GM23248 (cell line): Measurements from ENCODE around the gene EFR3B.

Source experiments
- EZH2 ChIP-seq: fragments of 200-600 bp; sonication (generic); IDR thresholded peaks from 2 replicates; pipeline ENCODE4 v1.6.1; 2018; ENCODE audit warnings: antibody characterized with exemption, mild to moderate bottlenecking; ENCODE audit not compliant: insufficient read depth, poor library complexity, severe bottlenecking
- EZH2phosphoT487 ChIP-seq: fragments of 200-600 bp; sonication (generic); IDR thresholded peaks from 2 replicates; pipeline ENCODE4 v1.6.1; 2018; ENCODE audit warnings: antibody characterized with exemption, moderate library complexity, mild to moderate bottlenecking, low read depth; ENCODE audit not compliant: insufficient read depth

- no peak for TF ChIP-seq EZH2
- no peak for TF ChIP-seq EZH2phosphoT487
Measured at GRCh38 chr2:25041928-25042320, at the start of gene EFR3B.
